ENCODE measurements around the gene FOXJ3.
A peak's percentile ranks its signal among the peaks of the same experiment; 100 is the strongest.

The FOXJ3 gene

DNA sequence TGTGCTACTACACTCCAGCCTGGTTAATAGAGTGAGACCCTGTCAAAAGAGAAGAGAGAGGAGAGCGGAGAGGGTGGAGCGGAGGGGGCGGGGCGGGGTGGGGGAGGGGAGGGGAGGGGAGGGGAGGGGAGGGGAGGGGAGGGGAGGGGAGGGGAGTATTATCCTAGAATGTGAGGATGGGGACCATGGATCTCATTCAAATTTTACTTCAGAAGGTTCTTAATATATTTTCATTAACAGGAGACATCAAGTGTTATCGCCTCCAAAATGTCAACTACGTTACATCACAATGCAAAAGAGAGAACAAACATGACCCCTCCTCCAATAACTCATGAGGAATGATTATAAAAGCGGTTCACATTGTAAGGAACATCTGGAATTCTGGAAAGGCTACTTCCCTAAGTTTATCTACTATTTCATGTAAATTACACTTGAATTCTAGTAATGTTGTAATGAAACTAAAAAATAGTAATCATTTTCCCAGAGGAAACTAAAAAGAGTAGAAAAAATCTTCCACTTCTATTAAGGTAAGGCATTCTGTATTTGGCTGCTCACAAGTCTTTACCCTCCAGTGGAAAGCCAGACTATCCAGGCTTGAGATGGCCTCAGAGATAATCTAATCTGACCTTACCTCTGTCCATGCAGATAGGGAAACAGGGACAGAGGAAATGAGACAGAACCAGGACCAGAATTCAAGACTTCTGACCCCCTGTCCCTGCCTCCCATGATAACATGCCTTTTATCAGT is 151.7 kb downstream of the FOXJ3 start:
- no peak for DNase-seq

GRCh38 chr1:42181687-42182086 is 153.3 kb downstream of the FOXJ3 start:
- no peak for DNase-seq

DNA sequence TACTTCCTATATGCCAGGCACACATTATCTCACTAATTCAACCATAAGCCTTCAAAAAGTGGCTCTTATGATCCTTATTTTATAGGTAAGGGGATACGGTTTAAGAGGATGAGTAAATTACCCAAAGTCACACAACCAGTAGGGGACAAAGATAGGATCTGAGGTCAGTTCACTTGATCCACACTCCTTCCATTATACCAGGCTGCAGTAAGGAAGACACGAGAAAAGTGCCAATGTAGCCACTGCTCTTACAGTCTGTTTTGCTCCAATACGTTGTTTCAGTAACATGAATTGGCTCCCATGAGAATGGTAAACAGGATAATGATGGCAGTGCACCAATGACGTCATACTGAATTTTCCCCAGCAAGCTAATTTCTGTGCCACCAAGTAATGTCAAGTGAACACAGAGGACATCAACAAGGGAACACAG is 155.1 kb downstream of the FOXJ3 start:
- no peak for DNase-seq

DNA sequence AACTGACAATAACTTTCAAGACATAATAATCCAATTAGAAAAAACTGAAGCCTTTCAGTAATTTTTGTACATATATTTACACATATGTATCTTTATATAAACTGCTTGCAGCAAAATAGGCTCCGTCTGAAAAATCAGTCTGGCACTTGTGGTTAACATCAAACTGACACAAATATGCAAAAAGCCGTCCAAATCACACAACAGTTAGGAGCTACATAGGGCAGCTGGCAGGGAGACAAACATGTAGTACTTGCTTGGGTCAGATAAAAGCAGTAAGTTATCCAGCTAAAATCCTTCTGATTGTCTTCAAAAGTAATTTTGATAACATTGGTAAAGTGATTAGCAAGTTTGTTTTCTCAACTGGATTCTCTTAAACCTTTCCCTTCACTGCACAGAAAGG is 155.8 kb downstream of the FOXJ3 start:
- no peak for DNase-seq

- no peak for DNase-seq
These were observed 156.8 kb downstream of the FOXJ3 start for GRCh38 chr1:42178249-42178648.

- DNase-seq, result no peak
These were observed 157.5 kb downstream of the FOXJ3 start for GRCh38 chr1:42177541-42177981.

DNA sequence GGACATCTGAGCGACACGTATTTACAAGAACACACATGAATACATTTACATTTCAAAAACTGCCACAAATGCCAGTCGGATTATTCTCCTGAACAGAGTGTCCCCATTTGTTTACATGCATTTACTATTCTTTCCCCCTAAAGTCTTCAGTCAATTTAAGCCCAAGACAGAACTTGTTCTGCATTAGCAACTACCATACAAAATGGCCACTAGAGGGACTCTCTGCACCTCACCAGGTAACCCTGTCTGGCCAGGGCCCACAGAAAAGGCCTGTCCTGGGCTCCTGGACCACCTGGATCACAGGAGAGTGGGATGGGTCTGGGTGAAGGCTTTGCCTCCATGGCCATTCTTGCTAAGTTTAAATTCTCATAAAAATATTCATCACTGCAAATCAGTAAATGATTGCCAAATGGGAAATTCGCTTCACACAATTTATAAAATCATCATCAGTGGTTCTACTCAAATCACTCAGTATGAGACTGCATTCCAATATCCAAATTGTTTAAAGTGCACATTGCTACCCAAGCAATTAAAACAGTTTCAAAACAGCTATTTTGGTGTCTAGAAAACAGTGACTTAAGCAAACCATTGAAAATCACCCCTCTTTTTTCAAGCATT is 158.0 kb downstream of the FOXJ3 start:
- peak in 1 of 2 donors; percentile 40 for DNase-seq

GRCh38 chr1:42175314-42176054 is 159.6 kb downstream of the FOXJ3 start:
- DNase-seq, result no peak

GRCh38 chr1:42173961-42174735 is 160.9 kb downstream of the FOXJ3 start:
- no peak for DNase-seq

GRCh38 chr1:42173155-42173933 is 161.7 kb downstream of the FOXJ3 start:
- DNase-seq, result peak; percentile 53 to 61

DNA sequence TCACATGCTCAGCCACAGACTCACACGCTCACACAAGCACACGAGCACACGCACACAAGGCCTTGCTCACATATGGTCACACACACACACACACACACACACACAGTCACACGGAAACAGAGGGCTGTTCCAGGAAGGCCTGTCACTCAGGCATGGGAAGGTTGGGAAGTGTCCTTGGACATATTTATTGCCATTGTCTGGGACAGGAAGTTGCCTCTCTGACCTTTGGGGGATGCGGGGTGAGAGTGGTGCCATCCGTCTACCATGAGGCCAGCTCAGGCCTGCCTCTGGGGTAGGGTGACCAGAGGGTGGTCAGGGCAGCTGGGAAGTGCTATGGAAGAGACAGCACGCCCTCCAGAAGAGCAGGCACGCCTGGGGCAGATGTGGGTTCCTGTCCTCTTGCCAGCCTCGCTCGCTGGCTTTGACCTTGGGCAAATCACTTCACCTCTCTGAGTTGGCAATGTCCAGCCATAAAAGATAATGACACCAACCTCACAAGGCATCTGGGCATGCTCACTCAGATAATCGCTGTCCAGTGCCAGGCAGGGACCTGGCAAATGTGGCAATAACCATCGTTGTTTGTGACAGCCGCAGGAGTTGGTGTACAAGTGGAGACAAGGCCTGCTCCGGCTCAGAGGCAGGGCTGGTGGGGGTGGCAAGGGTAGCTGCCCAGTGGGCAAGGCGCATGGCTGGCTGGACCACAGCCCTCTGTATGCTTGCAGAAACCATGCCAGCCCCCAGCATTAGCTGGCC is 162.5 kb downstream of the FOXJ3 start:
- no peak for DNase-seq

- no peak for DNase-seq
These were observed 163.3 kb downstream of the FOXJ3 start for GRCh38 chr1:42171679-42172266.

DNA sequence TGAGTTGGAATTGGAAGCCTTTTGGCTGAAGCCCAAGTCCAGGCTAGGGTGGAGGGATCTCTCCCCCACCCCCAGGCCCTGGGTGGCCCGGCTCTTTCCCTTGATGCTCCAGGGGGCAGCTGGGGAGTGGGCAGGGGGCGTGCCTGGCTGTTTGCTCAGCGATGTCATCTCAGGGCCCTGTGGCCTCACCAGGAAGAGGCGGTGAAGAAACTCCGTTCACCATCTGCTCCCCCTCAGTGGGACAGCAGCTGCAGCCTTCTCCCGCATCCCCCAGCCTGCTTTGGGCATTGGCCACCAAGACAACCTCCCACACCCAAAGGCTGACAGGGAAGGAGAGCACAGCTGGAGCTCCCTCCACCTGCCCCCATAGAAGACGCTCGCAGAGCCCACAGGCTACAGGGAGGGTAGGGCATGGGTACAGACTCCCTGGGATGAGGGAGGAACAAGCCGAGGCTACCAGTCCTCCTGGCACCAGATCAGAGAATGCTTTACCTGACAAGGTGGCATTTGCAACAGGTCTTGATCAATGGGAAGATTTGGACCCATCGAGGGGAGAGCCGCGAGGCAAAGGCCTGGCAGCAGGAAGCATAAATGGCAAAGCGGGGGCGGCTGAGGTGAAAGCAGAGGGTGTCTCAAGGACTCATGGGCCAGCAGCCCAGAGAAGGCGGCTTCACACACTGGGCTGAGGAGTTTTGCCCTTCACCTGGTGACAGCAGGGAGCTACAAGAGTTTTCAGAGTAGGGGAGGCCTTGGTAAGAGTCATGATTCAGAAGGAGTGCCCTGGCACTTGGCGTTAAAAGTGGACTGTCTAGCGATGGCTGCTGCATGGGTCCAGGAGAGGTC is 164.0 kb downstream of the FOXJ3 start:
- DNase-seq, result no peak

DNA sequence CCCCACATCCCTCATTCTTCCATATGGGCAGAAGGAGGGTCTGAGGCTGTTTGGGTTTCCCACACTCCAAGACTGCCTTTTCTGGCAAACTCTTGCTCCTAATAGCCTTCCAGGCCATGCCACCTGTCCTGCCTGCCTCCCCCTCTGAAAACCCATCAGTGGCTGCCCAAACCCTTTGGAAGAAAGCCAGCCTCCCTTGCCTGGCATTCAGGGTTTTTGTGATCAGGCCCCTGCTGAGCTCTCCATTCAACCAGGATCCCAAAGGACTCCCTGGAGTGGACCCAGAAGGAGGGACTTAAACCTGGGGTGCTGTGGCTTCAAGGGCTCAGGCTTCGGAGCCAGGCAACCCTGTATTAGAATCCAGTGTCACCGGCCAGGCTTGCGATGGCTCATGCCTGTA is 166.3 kb downstream of the FOXJ3 start:
- no peak for DNase-seq

DNA sequence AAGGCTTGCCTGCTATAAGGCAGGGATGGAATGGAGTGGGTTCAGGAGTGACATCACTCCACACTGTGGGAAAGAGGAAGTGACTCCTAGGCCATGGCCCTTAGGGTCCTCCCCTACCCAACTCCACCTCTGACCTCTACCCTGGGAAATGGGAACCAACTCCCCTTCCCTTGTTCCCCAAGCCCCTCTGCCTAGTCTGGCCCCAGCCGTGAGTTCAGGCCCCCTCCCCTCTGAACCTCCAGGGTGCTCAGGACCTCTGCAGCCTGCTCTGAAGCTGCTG is 166.7 kb downstream of the FOXJ3 start:
- DNase-seq, result no peak

- no peak for DNase-seq
These were observed 167.2 kb downstream of the FOXJ3 start for GRCh38 chr1:42167611-42168390.

DNA sequence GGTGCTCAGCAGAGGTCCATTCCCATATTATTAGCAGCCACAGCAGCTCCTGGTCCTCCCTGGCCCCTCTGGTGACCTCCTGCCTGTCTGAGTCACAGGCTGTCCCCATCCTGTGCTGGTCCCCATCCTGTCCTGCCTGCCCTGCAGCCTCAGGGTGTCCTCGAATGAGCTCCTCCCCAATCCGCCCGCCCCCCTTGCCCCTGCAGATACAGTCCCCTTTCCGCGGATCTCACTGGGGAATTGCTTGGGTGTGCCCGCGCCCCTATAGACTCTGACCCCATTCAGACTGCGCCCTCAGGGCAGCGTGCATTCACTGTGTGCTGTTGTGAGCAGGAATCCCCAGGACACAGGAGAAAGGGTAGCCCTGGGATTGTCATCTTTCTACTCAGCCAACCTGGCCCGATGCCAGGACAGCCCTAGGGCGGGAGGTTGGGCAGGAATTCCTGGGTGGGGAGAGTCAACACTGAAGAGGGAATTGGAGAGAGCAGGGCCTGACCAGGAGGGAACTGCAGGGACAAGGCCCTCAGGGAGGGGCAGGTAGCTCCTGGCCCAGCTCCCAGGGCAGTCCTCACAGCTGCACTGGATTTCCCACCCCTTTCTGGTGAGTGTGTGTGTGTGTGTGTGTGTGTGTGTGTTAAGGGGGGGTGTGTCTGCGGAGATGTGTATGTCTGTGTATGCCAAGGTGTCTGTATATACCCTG is 169.4 kb downstream of the FOXJ3 start:
- no peak for DNase-seq

GRCh38 chr1:42164551-42165420 is 170.2 kb downstream of the FOXJ3 start, which contains the start of gene GUCA2A:
Gene GUCA2A (minus strand): TSS chr1:42164745. CDS start chr1:42164712, 33 bp downstream.
- DNase-seq, result no peak
